ENCODE results near the gene FERMT2.

FERMT2 gene

GRCh38 chr14:52835122-52835903, 115.5 kb downstream of the FERMT2 start:
- no peaks in the 10 kb centered on the region for H3K79me2 ChIP-seq
- TF ChIP-seq, protein P1, sequence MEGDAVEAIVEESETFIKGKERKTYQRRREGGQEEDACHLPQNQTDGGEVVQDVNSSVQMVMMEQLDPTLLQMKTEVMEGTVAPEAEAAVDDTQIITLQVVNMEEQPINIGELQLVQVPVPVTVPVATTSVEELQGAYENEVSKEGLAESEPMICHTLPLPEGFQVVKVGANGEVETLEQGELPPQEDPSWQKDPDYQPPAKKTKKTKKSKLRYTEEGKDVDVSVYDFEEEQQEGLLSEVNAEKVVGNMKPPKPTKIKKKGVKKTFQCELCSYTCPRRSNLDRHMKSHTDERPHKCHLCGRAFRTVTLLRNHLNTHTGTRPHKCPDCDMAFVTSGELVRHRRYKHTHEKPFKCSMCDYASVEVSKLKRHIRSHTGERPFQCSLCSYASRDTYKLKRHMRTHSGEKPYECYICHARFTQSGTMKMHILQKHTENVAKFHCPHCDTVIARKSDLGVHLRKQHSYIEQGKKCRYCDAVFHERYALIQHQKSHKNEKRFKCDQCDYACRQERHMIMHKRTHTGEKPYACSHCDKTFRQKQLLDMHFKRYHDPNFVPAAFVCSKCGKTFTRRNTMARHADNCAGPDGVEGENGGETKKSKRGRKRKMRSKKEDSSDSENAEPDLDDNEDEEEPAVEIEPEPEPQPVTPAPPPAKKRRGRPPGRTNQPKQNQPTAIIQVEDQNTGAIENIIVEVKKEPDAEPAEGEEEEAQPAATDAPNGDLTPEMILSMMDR (IDR thresholded peaks at IDR 0.05): no peak
- no peaks in the 10 kb centered on the region for H3K9me3 ChIP-seq (ENCODE audit: control insufficient read depth, low read length)
- no peak overlapping the region for H2AFZ ChIP-seq
- H3K36me3 ChIP-seq (ENCODE audit: control insufficient read depth, insufficient read depth, low read length): no peaks in the 10 kb centered on the region
- H3K27ac ChIP-seq: no peak overlapping the region
- H3K9ac ChIP-seq: no peak overlapping the region
- H3K4me2 ChIP-seq (ENCODE audit: low read length): no peak overlapping the region
- no peak overlapping the region for H3K4me3 ChIP-seq (ENCODE audit: low read depth, low read length)
- no peaks in the 10 kb centered on the region for H3K4me1 ChIP-seq
- no peaks in the 10 kb centered on the region for H3K27me3 ChIP-seq (ENCODE audit: control insufficient read depth, insufficient read depth, low read length)

DNA sequence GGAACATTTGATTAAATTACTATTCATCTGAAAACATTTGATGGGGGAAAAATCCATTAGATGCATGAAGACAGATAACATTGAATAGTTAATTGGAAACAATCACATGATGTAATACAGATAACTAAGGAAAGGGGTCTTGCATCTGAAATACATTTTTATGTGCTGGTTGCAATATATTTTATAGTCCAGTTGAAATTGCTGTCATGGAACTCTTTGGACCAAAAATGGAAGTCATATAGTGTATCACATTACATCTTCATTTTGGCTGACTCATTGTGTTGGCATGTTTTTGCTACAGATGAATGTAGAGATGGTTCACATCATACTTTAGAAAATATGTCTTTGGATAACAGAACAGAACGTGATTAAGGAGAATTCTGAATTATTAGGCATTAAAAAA, 116.4 kb downstream of the FERMT2 start:
- TF ChIP-seq, protein P1 (IDR thresholded peaks at IDR 0.05): no peak
- H3K4me3 ChIP-seq (ENCODE audit: low read depth, low read length): no peak overlapping the region
- H3K27ac ChIP-seq: no peak overlapping the region
- no peaks in the 10 kb centered on the region for H3K9me3 ChIP-seq (ENCODE audit: control insufficient read depth, low read length)
- H3K79me2 ChIP-seq: no peaks in the 10 kb centered on the region
- no peak overlapping the region for H2AFZ ChIP-seq
- H3K9ac ChIP-seq: no peak overlapping the region
- no peaks in the 10 kb centered on the region for H3K4me1 ChIP-seq
- no peaks in the 10 kb centered on the region for H3K36me3 ChIP-seq (ENCODE audit: control insufficient read depth, insufficient read depth, low read length)
- H3K27me3 ChIP-seq (ENCODE audit: control insufficient read depth, insufficient read depth, low read length): no peaks in the 10 kb centered on the region
- no peak overlapping the region for H3K4me2 ChIP-seq (ENCODE audit: low read length)

- Histone ChIP-seq H3K27me3 (ENCODE audit: control insufficient read depth, insufficient read depth, low read length) (no peaks in the 10 kb centered on the region), H3K27ac (no peak overlapping the region), H3K4me3 (ENCODE audit: low read depth, low read length) (no peak overlapping the region), H3K9ac (no peak overlapping the region), H3K9me3 (ENCODE audit: control insufficient read depth, low read length) (no peaks in the 10 kb centered on the region), H3K79me2 (no peaks in the 10 kb centered on the region), H3K36me3 (ENCODE audit: control insufficient read depth, insufficient read depth, low read length) (no peaks in the 10 kb centered on the region), H3K4me2 (ENCODE audit: low read length) (no peak overlapping the region), H3K4me1 (no peaks in the 10 kb centered on the region), H2AFZ (no peak overlapping the region)
- TF ChIP-seq, protein P1 (IDR thresholded peaks at IDR 0.05): no peak
Measured at GRCh38 chr14:52833891-52834290, 117.0 kb downstream of the FERMT2 start.

GRCh38 chr14:52829527-52830185, 121.2 kb downstream of the FERMT2 start:
- Histone ChIP-seq H3K4me1 (no peaks in the 10 kb centered on the region), H3K27ac (no peak overlapping the region), H3K9ac (no peak overlapping the region)

More at GRCh38 chr14:52829527-52830185, 121.2 kb downstream of the FERMT2 start:
- H2AFZ ChIP-seq: no peak overlapping the region
- H3K9me3 ChIP-seq (ENCODE audit: control insufficient read depth, low read length): no peaks in the 10 kb centered on the region
- H3K79me2 ChIP-seq: no peaks in the 10 kb centered on the region
- H3K4me2 ChIP-seq (ENCODE audit: low read length): no peak overlapping the region
- TF ChIP-seq, protein P1 (IDR thresholded peaks at IDR 0.05): no peak
- no peaks in the 10 kb centered on the region for H3K36me3 ChIP-seq (ENCODE audit: control insufficient read depth, insufficient read depth, low read length)
- no peak overlapping the region for H3K4me3 ChIP-seq (ENCODE audit: low read depth, low read length)
- H3K27me3 ChIP-seq (ENCODE audit: control insufficient read depth, insufficient read depth, low read length): no peaks in the 10 kb centered on the region

All from parathyroid adenoma (tissue), 2 donors.